Lower leg skin (tissue), 4 donors: Measurements from ENCODE around the gene NOVA1. TPM values are rescaled to one million over a fixed set of nuclear protein-coding genes. Genes with fewer than 3 reads are reported as not detected.

Experiments
- DNase-seq, 2 donors: peaks; one replicate each; pipeline ENCODE4 v3.0.0-alpha.2; 2019; ENCODE audit warnings: low spot score in 2 of 2
- H3K4me3 ChIP-seq: fragments of 200-600 bp; sonication (generic); 2 replicates; pipeline ENCODE4 v1.5.1; 2017; ENCODE audit warnings: mild to moderate bottlenecking, low read depth; ENCODE audit not compliant: poor library complexity, severe bottlenecking
- POLR2A ChIP-seq, 2 donors: fragments of 450-650 bp; IDR thresholded peaks; one replicate each; pipeline ENCODE4 v1.6.1; 2016 to 2017; ENCODE audit warnings: antibody characterized with exemption in 2 of 2, mild to moderate bottlenecking in 1 of 2, moderate library complexity in 1 of 2
- WGBS, 2 donors: methylation state at CpG; one replicate each; pipeline ENCODE4 v1.1.5; 2018; 5-methylcytosine and 5-hydroxymethylcytosine counted together
- intact Hi-C: fragments of 100-400 bp; cut with DNase I; formaldehyde crosslinking; loops from one replicate; pipeline ENCODE4 v1.15.0; 2023; ENCODE audit warnings: low total_unique reads
- total RNA-seq, 4 donors: library from RNA; depleted of rRNA; stranded (reverse); fragments of >200 nt; gene quantifications; one replicate each; pipeline ENCODE4 v1.1.0, GENCODE V29; 2016
- TF ChIP-seq, protein P1 (sequence below), 3 donors: fragments of 450-650 bp; IDR thresholded peaks; one replicate each; pipeline ENCODE4 v1.5.1; 2016; ENCODE audit warnings: antibody characterized with exemption in 3 of 3, mild to moderate bottlenecking in 3 of 3, moderate library complexity in 2 of 3

Gene NOVA1
- total RNA-seq, 4 donors from 2014 or later: 3.0 to 8.9 (median 7.1) TPM

DNA sequence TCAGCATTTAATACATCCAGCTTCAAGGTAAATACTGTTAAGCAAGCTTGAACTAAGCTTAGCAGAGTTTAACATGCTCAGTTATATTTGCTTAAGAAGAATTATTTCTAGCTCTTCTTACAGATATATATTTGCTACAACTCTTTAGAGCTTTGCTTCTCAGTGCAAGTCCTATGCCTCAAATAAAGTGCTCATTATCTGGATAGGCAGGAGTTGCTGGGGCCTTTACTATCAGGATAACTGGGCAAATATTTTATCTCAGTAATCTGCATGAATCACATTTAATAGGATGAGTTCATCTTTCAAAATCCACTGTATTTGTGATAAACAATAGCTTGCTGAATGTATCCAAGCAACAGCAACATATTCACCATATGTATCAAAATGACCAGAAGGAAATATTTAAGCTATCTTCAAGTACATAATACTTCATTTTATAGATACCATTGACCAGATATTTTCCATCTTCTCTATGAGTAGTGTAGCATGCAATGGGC lies 187.6 kb downstream of the NOVA1 start:
- no peak overlapping the region for H3K4me3 ChIP-seq
- DNase-seq: no peak
- TF ChIP-seq POLR2A (IDR thresholded peaks at IDR 0.05): no peak
- TF ChIP-seq, protein P1, sequence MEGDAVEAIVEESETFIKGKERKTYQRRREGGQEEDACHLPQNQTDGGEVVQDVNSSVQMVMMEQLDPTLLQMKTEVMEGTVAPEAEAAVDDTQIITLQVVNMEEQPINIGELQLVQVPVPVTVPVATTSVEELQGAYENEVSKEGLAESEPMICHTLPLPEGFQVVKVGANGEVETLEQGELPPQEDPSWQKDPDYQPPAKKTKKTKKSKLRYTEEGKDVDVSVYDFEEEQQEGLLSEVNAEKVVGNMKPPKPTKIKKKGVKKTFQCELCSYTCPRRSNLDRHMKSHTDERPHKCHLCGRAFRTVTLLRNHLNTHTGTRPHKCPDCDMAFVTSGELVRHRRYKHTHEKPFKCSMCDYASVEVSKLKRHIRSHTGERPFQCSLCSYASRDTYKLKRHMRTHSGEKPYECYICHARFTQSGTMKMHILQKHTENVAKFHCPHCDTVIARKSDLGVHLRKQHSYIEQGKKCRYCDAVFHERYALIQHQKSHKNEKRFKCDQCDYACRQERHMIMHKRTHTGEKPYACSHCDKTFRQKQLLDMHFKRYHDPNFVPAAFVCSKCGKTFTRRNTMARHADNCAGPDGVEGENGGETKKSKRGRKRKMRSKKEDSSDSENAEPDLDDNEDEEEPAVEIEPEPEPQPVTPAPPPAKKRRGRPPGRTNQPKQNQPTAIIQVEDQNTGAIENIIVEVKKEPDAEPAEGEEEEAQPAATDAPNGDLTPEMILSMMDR (IDR thresholded peaks at IDR 0.05): no peak
- intact Hi-C loops: no loop called here

DNA sequence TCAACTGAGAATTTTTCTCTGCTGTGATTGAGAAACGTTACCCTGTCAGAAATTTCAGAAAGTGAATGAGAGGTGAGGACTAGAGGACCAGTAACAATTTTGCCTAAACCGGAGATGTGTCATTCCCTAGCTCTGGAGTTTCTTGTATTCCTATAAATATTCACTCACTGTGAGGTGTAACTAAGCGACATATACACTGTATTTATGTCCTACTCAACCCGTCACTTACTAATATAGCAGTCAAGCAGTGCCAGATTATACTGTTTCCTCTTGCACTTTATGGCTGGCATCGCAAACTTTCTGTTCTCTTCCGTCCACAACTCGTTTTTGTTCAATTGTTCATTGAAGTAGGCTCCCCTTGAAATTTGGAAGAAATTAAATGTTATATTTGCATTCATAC lies 192.9 kb downstream of the NOVA1 start:
- intact Hi-C loops: no loop called here
- 79 to 80% methylated on average over 7 of the region's 7 CpGs for WGBS, 2 donors
- no peak for TF ChIP-seq POLR2A (IDR thresholded peaks at IDR 0.05)
- TF ChIP-seq, protein P1 (IDR thresholded peaks at IDR 0.05): no peak
- H3K4me3 ChIP-seq: no peak overlapping the region
- no peak for DNase-seq

DNA sequence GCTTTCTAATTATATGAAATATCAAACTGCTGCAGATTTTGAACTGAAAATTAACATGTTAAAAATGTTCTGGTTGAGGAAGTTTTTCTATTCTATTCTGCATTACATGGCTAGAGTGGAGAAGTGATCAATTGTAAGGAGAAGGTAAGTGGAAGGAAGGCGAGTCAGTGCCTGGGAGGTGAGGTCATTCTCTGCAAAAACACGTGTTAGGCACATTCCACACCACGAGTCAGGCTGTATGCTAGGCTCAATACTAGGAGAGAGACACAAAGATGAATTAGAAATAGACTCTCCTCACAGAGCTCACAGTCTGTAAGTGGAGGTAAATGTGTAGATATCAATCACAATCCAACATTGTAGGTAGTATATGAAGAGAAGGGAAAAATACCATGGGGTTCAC lies 194.1 kb downstream of the NOVA1 start:
- intact Hi-C loops: no loop called here
- 41 to 51% methylated on average over 3 of the region's 3 CpGs for WGBS, 2 donors
- no peak for DNase-seq
- TF ChIP-seq, protein P1 (IDR thresholded peaks at IDR 0.05): no peak
- TF ChIP-seq POLR2A (IDR thresholded peaks at IDR 0.05): no peak
- H3K4me3 ChIP-seq: no peak overlapping the region

DNA sequence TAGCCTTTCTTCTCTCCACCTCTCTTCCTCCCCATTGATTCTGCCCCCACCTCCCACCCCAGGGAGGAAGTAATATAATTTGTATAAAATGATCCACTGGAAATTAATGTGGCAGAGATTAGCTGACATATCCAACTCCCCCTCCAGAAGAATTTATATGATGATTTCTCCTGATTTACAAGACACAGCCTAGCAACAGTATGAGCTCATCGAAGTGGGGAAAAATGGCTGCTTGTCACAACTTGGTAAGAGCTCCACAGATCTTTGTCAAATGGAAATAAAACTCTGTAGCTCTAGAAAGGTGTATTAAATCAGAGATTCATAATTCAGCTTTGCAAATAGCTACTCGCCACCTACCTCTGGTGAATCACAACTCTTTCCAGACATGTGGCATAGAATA lies 195.7 kb downstream of the NOVA1 start:
- TF ChIP-seq POLR2A (IDR thresholded peaks at IDR 0.05): no peak
- TF ChIP-seq, protein P1 (IDR thresholded peaks at IDR 0.05): no peak
- 60 to 65% methylated on average over 2 of the region's 2 CpGs for WGBS, 2 donors
- intact Hi-C loops: no loop called here
- H3K4me3 ChIP-seq: no peak overlapping the region
- DNase-seq: no peak

DNA sequence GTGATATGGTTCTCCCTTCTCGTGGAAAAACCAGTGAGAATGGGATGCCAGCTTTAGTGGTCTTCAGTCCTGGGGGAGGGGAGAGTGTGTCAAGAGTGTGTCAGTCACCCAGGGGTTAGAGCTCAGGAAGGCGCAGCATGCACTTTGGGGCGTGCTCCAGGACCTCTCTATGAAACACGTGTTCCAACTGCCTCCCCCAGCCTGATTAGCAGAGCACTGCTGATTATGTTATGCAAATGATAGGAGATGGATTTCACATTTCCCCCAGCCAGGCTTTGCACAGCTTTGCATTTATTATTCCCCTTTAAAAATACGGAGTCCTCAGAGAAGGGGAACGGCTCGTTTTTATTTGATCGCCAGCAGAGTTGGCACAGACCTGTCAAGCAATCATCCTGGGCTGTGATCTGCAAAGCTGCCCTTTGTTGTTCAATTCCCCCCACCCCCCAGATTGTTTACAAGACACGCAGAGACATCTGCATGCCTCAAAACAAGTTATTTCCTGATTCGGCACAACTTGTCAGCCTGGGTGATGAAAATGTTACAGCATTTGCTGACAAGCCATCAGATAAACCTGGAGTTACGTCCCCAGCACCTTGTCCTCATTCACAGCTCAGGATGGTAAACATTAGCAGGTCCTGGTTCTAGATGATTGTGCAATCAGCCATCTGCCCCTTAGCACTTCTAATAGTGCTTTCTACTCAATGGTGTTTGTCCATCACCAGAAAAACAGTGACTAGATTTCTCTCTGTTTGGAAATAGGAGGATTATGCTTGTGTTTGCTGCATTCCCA lies 196.5 kb downstream of the NOVA1 start:
- no peak for DNase-seq
- intact Hi-C loops: no loop called here
- 24 to 38% methylated on average over 11 of the region's 11 CpGs for WGBS, 2 donors
- TF ChIP-seq, protein P1 (IDR thresholded peaks at IDR 0.05): no peak
- TF ChIP-seq POLR2A (IDR thresholded peaks at IDR 0.05): no peak
- H3K4me3 ChIP-seq: no peak overlapping the region
